ENCODE results near the gene HIVEP3.

- TF ChIP-seq CTCF (IDR thresholded peaks at IDR 0.05) = no peak
- no peak for TF ChIP-seq POLR2A (IDR thresholded peaks at IDR 0.05)
Measured at GRCh38 chr1:41687007-41687406, 231.7 kb downstream of the HIVEP3 start.
